ENCODE data around the gene SDS. TPM values are rescaled to one million over a fixed set of nuclear protein-coding genes. Genes with fewer than 3 reads are reported as not detected.

SDS gene
- total and polyA plus RNA-seq, 2 of the 13 experiments (the other 11 are each of a cell fraction or from before 2014, with no cell fraction given), result not detected

- TF ChIP-seq, protein P1, sequence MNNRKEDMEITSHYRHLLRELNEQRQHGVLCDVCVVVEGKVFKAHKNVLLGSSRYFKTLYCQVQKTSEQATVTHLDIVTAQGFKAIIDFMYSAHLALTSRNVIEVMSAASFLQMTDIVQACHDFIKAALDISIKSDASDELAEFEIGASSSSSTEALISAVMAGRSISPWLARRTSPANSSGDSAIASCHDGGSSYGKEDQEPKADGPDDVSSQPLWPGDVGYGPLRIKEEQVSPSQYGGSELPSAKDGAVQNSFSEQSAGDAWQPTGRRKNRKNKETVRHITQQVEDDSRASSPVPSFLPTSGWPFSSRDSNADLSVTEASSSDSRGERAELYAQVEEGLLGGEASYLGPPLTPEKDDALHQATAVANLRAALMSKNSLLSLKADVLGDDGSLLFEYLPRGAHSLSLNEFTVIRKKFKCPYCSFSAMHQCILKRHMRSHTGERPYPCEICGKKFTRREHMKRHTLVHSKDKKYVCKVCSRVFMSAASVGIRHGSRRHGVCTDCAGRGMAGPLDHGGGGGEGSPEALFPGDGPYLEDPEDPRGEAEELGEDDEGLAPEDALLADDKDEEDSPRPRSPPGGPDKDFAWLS (CRISPR knock-in tag; IDR thresholded peaks at IDR 0.05; ENCODE audit: borderline replicate concordance), result no peak
- TF ChIP-seq ZNF678 (CRISPR knock-in tag; IDR thresholded peaks at IDR 0.05) (no peak), HNF4G (IDR thresholded peaks at IDR 0.05; ENCODE audit: borderline replicate concordance, low read depth, low read length) (no peak), HNF4G (CRISPR knock-in tag; IDR thresholded peaks at IDR 0.05; ENCODE audit: borderline replicate concordance, low read depth) (no peak), LBX2 (CRISPR knock-in tag; IDR thresholded peaks at IDR 0.05; ENCODE audit: borderline replicate concordance) (no peak), MED1 (CRISPR knock-in tag; IDR thresholded peaks at IDR 0.05) (no peak), TCF12 (IDR thresholded peaks at IDR 0.05) (no peak), TCF12 (CRISPR knock-in tag; IDR thresholded peaks at IDR 0.05) (no peak), ZNF101 (CRISPR knock-in tag; IDR thresholded peaks at IDR 0.05; ENCODE audit: borderline replicate concordance, low read depth) (no peak), ZNF12 (CRISPR knock-in tag; IDR thresholded peaks at IDR 0.05) (no peak), JDP2 (CRISPR knock-in tag; IDR thresholded peaks at IDR 0.05; ENCODE audit: borderline replicate concordance) (no peak), ZNF577 (CRISPR knock-in tag; IDR thresholded peaks at IDR 0.05; ENCODE audit: borderline replicate concordance, low read depth) (no peak), NR2F2 (IDR thresholded peaks at IDR 0.05; ENCODE audit: borderline replicate concordance, low read depth) (no peak), GABPA (IDR thresholded peaks at IDR 0.05; ENCODE audit: low read depth, low read length) (peak; percentile 37; the same call in 1 of the 2 replicates), GABPA (CRISPR knock-in tag; IDR thresholded peaks at IDR 0.05; ENCODE audit: low read depth) (peak; percentile 66)
Measured at GRCh38 chr12:113422030-113422885, 18.6 kb upstream of the SDS start, which contains the start of gene SDSL (continued).
